ENCODE results near the gene TTC7B. TPM values are rescaled to one million over a fixed set of nuclear protein-coding genes. Genes with fewer than 3 reads are reported as not detected.
A peak's percentile ranks its signal among the peaks of the same experiment; 100 is the strongest.

TTC7B gene
- total and polyA plus RNA-seq, 2 of the 13 experiments (the other 11 are each of a cell fraction or from before 2014, with no cell fraction given) = 1.3 to 3.2 TPM

- Histone ChIP-seq H3K4me3 (replicated peaks in 1 of 3; ENCODE audit: insufficient read depth in 1 of 3, low read depth in 2 of 3, low read length in 3 of 3) (no peak overlapping the region), H2AFZ (ENCODE audit: low read length) (no peak overlapping the region), H3K9ac (ENCODE audit: insufficient read depth, low read depth, low read length) (no peak overlapping the region), H3K79me2 (ENCODE audit: insufficient read depth, low read length) (no peaks in the 10 kb centered on the region), H3K27me3 (ENCODE audit: control insufficient read depth in 1 of 2, insufficient read depth in 2 of 2, low read length in 2 of 2) (no peaks in the 10 kb centered on the region), H3K27ac (ENCODE audit: extremely low read length, insufficient read depth, low read length) (no peak overlapping the region), H3K4me1 (ENCODE audit: insufficient read depth, low read length) (peaks cover 12% of the 10 kb centered on the region), H4K20me1 (ENCODE audit: insufficient read depth, low read length) (no peaks in the 10 kb centered on the region), H3K4me2 (ENCODE audit: low read depth, low read length) (peak overlapping the region; percentile 14), H3K36me3 (replicated peaks in 1 of 2; ENCODE audit: control insufficient read depth in 1 of 2, insufficient read depth in 2 of 2, low read length in 2 of 2) (no peaks in the 10 kb centered on the region), H3K9me3 (ENCODE audit: low read length) (no peaks in the 10 kb centered on the region)
- WGBS (ENCODE audit: low lambda C conversion rate) = 13% methylated on average over 3 of the region's 8 CpGs
- 0 out of 2 replicates have a peak, but pooled peaks have one; percentile 12 for TF ChIP-seq NFE2L2 (IDR thresholded peaks at IDR 0.05; ENCODE audit: low read length)
- 0 out of 2 replicates have a peak, but pooled peaks have one; percentile 11 for TF ChIP-seq ZNF687 (CRISPR knock-in tag; IDR thresholded peaks at IDR 0.05)
- peak; percentile 48 for TF ChIP-seq NR2F6 (IDR thresholded peaks at IDR 0.05)
- peak; percentile 38; the same call in 1 of the 2 replicates for TF ChIP-seq NR2F6 (CRISPR knock-in tag; IDR thresholded peaks at IDR 0.05)
- no peak for TF ChIP-seq ZNF235 (CRISPR knock-in tag; IDR thresholded peaks at IDR 0.05; ENCODE audit: borderline replicate concordance)
- BruUV-seq (replicated peaks) = no TSS peak
- CTCF ChIA-PET (ENCODE audit: low intra/inter-chr PET ratio, low total read pairs) = no interaction called here
- in situ Hi-C loops (cut with HindIII; ENCODE audit: extremely low pct_ligation_motif_present, low pct_unique_long_range_greater_than_20kb) = no loop called here
- intact Hi-C loops (cut with micrococcal nuclease; ENCODE audit: unreplicated experiment) = no loop called here
- DNase-seq (ENCODE audit: low spot score) = peak; percentile 13
- ATAC-seq = peak; percentile 79
- POLR2A ChIA-PET = no interaction called here
- FAIRE-seq = no peak
Measured at GRCh38 chr14:90654831-90655276, 161.4 kb downstream of the TTC7B start.

GRCh38 chr14:90652626-90653025 is 163.6 kb downstream of the TTC7B start:
- Histone ChIP-seq H4K20me1 (ENCODE audit: insufficient read depth, low read length) (no peaks in the 10 kb centered on the region), H3K79me2 (ENCODE audit: insufficient read depth, low read length) (no peaks in the 10 kb centered on the region), H3K36me3 (replicated peaks in 1 of 2; ENCODE audit: control insufficient read depth in 1 of 2, insufficient read depth in 2 of 2, low read length in 2 of 2) (no peaks in the 10 kb centered on the region), H3K4me2 (ENCODE audit: low read depth, low read length) (no peak overlapping the region), H3K27ac (ENCODE audit: extremely low read length, insufficient read depth, low read length) (no peak overlapping the region), H3K9me3 (ENCODE audit: low read length) (no peaks in the 10 kb centered on the region), H3K27me3 (ENCODE audit: control insufficient read depth in 1 of 2, insufficient read depth in 2 of 2, low read length in 2 of 2) (no peaks in the 10 kb centered on the region), H2AFZ (ENCODE audit: low read length) (no peak overlapping the region), H3K9ac (ENCODE audit: insufficient read depth, low read depth, low read length) (no peak overlapping the region), H3K4me1 (ENCODE audit: insufficient read depth, low read length) (peaks cover 12% of the 10 kb centered on the region), H3K4me3 (replicated peaks in 1 of 3; ENCODE audit: insufficient read depth in 1 of 3, low read depth in 2 of 3, low read length in 3 of 3) (no peak overlapping the region)
- ATAC-seq (no peak), FAIRE-seq (no peak), DNase-seq (ENCODE audit: low spot score) (no peak)
- in situ Hi-C loops (cut with HindIII; ENCODE audit: extremely low pct_ligation_motif_present, low pct_unique_long_range_greater_than_20kb) (no loop called here), intact Hi-C loops (cut with micrococcal nuclease; ENCODE audit: unreplicated experiment) (no loop called here)
- BruUV-seq (replicated peaks) = no TSS peak
- ChIA-PET CTCF (ENCODE audit: low intra/inter-chr PET ratio, low total read pairs) (no interaction called here), POLR2A (no interaction called here)
- 88% methylated on average over 6 of the region's 6 CpGs for WGBS (ENCODE audit: low lambda C conversion rate)
- no peak for TF ChIP-seq ZNF44 (CRISPR knock-in tag; IDR thresholded peaks at IDR 0.05)
- no peak for TF ChIP-seq MLXIP (CRISPR knock-in tag; IDR thresholded peaks at IDR 0.05; ENCODE audit: borderline replicate concordance)
- no peak for TF ChIP-seq XBP1 (CRISPR knock-in tag; IDR thresholded peaks at IDR 0.05)
- TF ChIP-seq FOXA3 (CRISPR knock-in tag; IDR thresholded peaks at IDR 0.05) = no peak
- no peak for TF ChIP-seq GPBP1L1 (CRISPR knock-in tag; IDR thresholded peaks at IDR 0.05)
